HG03521 (cell line): ENCODE measurements around the gene BHLHE23.

Experiments
- ATAC-seq: cut with Tn5 transposase; IDR thresholded peaks from one replicate; pipeline ENCODE4 v1.9.1; 2021; ENCODE audit warnings: mild to moderate bottlenecking, moderate library complexity; ENCODE audit not compliant: unreplicated experiment

The BHLHE23 gene

GRCh38 chr20:62975812-62976508 is 30.8 kb downstream of the BHLHE23 start:
- ATAC-seq = no peak

- ATAC-seq = no peak
Measured at GRCh38 chr20:62975251-62975760, 31.5 kb downstream of the BHLHE23 start.

- ATAC-seq = no peak
Measured at GRCh38 chr20:62972845-62973745, 33.7 kb downstream of the BHLHE23 start.

GRCh38 chr20:62971950-62972844 is 34.6 kb downstream of the BHLHE23 start:
- no peak for ATAC-seq

- no peak for ATAC-seq
Measured at GRCh38 chr20:62971211-62971949, 35.4 kb downstream of the BHLHE23 start.

- no peak for ATAC-seq
Measured at GRCh38 chr20:62970307-62971210, 36.2 kb downstream of the BHLHE23 start.

GRCh38 chr20:62969939-62970306 is 36.8 kb downstream of the BHLHE23 start:
- ATAC-seq = no peak

- no peak for ATAC-seq
Measured at GRCh38 chr20:62969179-62969760, 37.5 kb downstream of the BHLHE23 start.

- ATAC-seq = no peak
Measured at GRCh38 chr20:62968378-62969178, 38.2 kb downstream of the BHLHE23 start.

GRCh38 chr20:62967628-62968351 is 39.0 kb downstream of the BHLHE23 start:
- ATAC-seq = no peak

GRCh38 chr20:62967149-62967501 is 39.6 kb downstream of the BHLHE23 start:
- no peak for ATAC-seq

- no peak for ATAC-seq
Measured at GRCh38 chr20:62966212-62967148, 40.3 kb downstream of the BHLHE23 start.

GRCh38 chr20:62965363-62965771 is 41.4 kb downstream of the BHLHE23 start:
- ATAC-seq = no peak

- ATAC-seq = no peak
Measured at GRCh38 chr20:62964700-62965099, 42.1 kb downstream of the BHLHE23 start.

- no peak for ATAC-seq
Measured at GRCh38 chr20:62963614-62964397, 43.0 kb downstream of the BHLHE23 start.
